HCT116 (cell line): ENCODE measurements around the gene FAM13C.

Source experiments
- CEBPB ChIP-seq: IDR thresholded peaks from 2 replicates; pipeline ENCODE4 v1.6.1; 2012; ENCODE audit warnings: low read depth
- EGR1 ChIP-seq: IDR thresholded peaks from 2 replicates; pipeline ENCODE4 v1.6.1; 2012; ENCODE audit warnings: low read depth
- EZH2 ChIP-seq: fragments of 200-600 bp; sonication (generic); IDR thresholded peaks from 2 replicates; pipeline ENCODE4 v1.6.1; 2017; ENCODE audit warnings: antibody characterized with exemption, mixed run types
- EZH2phosphoT487 ChIP-seq: fragments of 200-600 bp; IDR thresholded peaks from 2 replicates; pipeline ENCODE4 v1.6.1; 2018; ENCODE audit warnings: antibody characterized with exemption, borderline replicate concordance
- POLR2A ChIP-seq: IDR thresholded peaks from 2 replicates; pipeline ENCODE4 v1.7.0; 2011; ENCODE audit warnings: borderline replicate concordance; ENCODE audit not compliant: insufficient read depth, insufficient read length; ENCODE audit errors: extremely low read depth
- POLR2AphosphoS5 ChIP-seq: IDR thresholded peaks from 2 replicates; pipeline ENCODE4 v1.6.1; 2011; ENCODE audit warnings: mild to moderate bottlenecking, low read depth, low read length, moderate library complexity
- RAD21 ChIP-seq: IDR thresholded peaks from 2 replicates; pipeline ENCODE4 v1.6.1; 2012; ENCODE audit warnings: low read depth, mild to moderate bottlenecking
- TF ChIP-seq, protein P1 (sequence below), 3 experiments: fragments of 200-600 bp in 1 of 3; sonication (generic) in 1 of 3; IDR thresholded peaks in 2 of 3; conservative IDR thresholded peaks in 1 of 3; 2 replicates each; pipeline ENCODE4 v1.5.1; 2012 to 2017; ENCODE audit warnings: low read depth in 2 of 3, low read length in 2 of 3, antibody characterized with exemption in 1 of 3, borderline replicate concordance in 1 of 3, control low read depth in 1 of 3, mild to moderate bottlenecking in 1 of 3, mixed read lengths in 1 of 3, mixed run types in 1 of 3, moderate library complexity in 1 of 3; ENCODE audit not compliant: insufficient read depth in 1 of 3

DNA sequence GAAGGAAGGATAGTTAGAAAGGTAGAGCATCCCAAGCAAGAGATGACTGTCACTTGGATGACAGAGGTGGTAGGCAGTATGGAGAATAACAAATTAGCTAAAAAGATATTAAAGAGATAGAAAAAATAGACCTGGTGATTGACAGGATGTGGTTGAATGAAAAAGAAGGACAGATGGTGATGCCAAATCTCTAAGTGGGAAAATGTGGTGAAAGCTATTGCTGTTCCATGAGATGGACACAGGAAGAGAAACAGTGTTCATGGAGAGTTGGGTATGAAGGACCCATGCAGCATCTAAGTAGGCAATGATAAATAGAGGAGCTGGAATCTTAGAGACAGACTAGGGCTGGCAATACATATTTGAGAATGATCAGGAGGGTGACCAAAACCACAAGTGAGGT is 30.7 kb downstream of the FAM13C start:
- no peak for TF ChIP-seq POLR2A
- TF ChIP-seq, protein P1, sequence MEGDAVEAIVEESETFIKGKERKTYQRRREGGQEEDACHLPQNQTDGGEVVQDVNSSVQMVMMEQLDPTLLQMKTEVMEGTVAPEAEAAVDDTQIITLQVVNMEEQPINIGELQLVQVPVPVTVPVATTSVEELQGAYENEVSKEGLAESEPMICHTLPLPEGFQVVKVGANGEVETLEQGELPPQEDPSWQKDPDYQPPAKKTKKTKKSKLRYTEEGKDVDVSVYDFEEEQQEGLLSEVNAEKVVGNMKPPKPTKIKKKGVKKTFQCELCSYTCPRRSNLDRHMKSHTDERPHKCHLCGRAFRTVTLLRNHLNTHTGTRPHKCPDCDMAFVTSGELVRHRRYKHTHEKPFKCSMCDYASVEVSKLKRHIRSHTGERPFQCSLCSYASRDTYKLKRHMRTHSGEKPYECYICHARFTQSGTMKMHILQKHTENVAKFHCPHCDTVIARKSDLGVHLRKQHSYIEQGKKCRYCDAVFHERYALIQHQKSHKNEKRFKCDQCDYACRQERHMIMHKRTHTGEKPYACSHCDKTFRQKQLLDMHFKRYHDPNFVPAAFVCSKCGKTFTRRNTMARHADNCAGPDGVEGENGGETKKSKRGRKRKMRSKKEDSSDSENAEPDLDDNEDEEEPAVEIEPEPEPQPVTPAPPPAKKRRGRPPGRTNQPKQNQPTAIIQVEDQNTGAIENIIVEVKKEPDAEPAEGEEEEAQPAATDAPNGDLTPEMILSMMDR (IDR thresholded peaks at IDR 0.05 in 2 of 3, conservative IDR thresholded peaks at IDR 0.05 in 1 of 3; ENCODE audit: borderline replicate concordance in 1 of 3, insufficient read depth in 1 of 3, low read depth in 2 of 3, low read length in 2 of 3) = no peak
- no peak for TF ChIP-seq RAD21
- TF ChIP-seq EGR1 = no peak
- TF ChIP-seq EZH2 = no peak
- no peak for TF ChIP-seq EZH2phosphoT487
- no peak for TF ChIP-seq POLR2AphosphoS5
- TF ChIP-seq CEBPB = no peak
